MG63 (cell line): ENCODE measurements around the gene HHAT. TPM values are rescaled to one million over a fixed set of nuclear protein-coding genes. Genes with fewer than 3 reads are reported as not detected.

ENCODE experiments used
- DNase-seq: peaks from one replicate; pipeline ENCODE4 v3.0.0-alpha.2; 2020
- H3K27me3 ChIP-seq: fragments of 250-450 bp; sonication (Bioruptor Pico); 2 replicates; pipeline ENCODE4 v1.5.1; 2020; ENCODE audit warnings: mild to moderate bottlenecking, moderate library complexity
- H3K36me3 ChIP-seq: fragments of 250-450 bp; sonication (Bioruptor Pico); 2 replicates; pipeline ENCODE4 v1.5.1; 2020; ENCODE audit warnings: mild to moderate bottlenecking, moderate library complexity
- H3K4me3 ChIP-seq: fragments of 250-450 bp; sonication (Bioruptor Pico); 2 replicates; pipeline ENCODE4 v1.5.1; 2020; ENCODE audit warnings: mild to moderate bottlenecking, moderate library complexity
- H3K9me3 ChIP-seq: fragments of 250-450 bp; sonication (Bioruptor Pico); 2 replicates; pipeline ENCODE4 v1.5.1; 2020; ENCODE audit warnings: mild to moderate bottlenecking, moderate library complexity
- total RNA-seq: library from RNA; depleted of rRNA; stranded (reverse); fragments of >200 nt; shearing (Covaris generic); gene quantifications from 2 replicates; pipeline ENCODE4 v1.2.3, GENCODE V29; 2014; ENCODE audit warnings: low replicate concordance; rRNA removed

The HHAT gene
- total RNA-seq, 1 experiment from 2014 or later, result 0.30 TPM

- no peak overlapping the region for H3K4me3 ChIP-seq
- no peaks in the 10 kb centered on the region; the same call in 1 of the 2 replicates for H3K27me3 ChIP-seq
- no peaks in the 10 kb centered on the region for H3K9me3 ChIP-seq
- no peak for DNase-seq
- no peaks in the 10 kb centered on the region for H3K36me3 ChIP-seq
Measured at GRCh38 chr1:210723646-210724045, 394.9 kb downstream of the HHAT start.

GRCh38 chr1:210724768-210725167 is 396.1 kb downstream of the HHAT start:
- H3K27me3 ChIP-seq, result no peaks in the 10 kb centered on the region; the same call in 1 of the 2 replicates
- no peaks in the 10 kb centered on the region for H3K9me3 ChIP-seq

More at GRCh38 chr1:210724768-210725167, 396.1 kb downstream of the HHAT start:
- DNase-seq, result no peak
- no peak overlapping the region for H3K4me3 ChIP-seq
- H3K36me3 ChIP-seq, result no peaks in the 10 kb centered on the region

Other genes starting within 250 kb of the HHAT start
- 0.69 TPM in 1 of 2 replicates, not detected in the other for gene SERTAD4, start 96.1 kb upstream of the HHAT start, total RNA-seq